ENCODE measurements around the gene EXOC4. TPM values are rescaled to one million over a fixed set of nuclear protein-coding genes. Genes with fewer than 3 reads are reported as not detected.

Gene EXOC4
- total and polyA plus RNA-seq, 2 of the 8 experiments (the other 6 are each of a cell fraction or from before 2014, with no cell fraction given) = 27.0 to 67.3 TPM

DNA sequence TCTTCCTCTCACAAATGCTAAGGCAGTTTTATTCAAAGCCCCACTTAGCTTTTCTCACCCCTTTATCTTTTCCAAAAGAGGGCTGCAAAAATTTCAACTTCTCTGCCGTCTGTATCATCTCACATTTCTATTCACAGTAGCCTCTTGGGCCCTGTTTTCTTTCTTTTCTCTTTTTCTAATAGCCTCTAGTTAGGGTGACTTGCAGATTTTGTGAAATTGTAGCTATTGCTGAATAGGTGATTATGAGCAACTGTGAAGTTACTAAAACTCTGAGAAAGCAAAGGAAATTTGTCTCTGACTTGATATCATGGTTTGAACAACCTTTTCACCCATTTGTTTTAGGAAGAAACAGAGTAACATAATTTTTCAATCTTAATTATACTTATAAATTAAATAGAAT, 29.2 kb downstream of the EXOC4 start:
- FAIRE-seq (no peak), DNase-seq (ENCODE audit: low read depth in 1 of 2, low spot score in 2 of 2) (no peak)
- H2BK5ac ChIP-seq (ENCODE audit: low read depth, low read length) = no peak overlapping the region
- peaks cover 0 to 16% (median 5%) of the 10 kb centered on the region in 4 experiments; a peak in 3 of 8 replicates for H3K36me3 ChIP-seq (ENCODE audit: control insufficient read depth in 2 of 4, insufficient read depth in 4 of 4, low read length in 3 of 4)
- no peak overlapping the region for H3K23ac ChIP-seq (ENCODE audit: insufficient read length)
- H2BK15ac ChIP-seq (ENCODE audit: low read length) = no peak overlapping the region
- no peak overlapping the region for H2AK5ac ChIP-seq (ENCODE audit: low read depth, low read length)
- no peak overlapping the region for H4K91ac ChIP-seq (replicated peaks; ENCODE audit: insufficient read length, low read length)
- no peak overlapping the region for H3K18ac ChIP-seq (ENCODE audit: extremely low read depth, low read length)
- H3K4me1 ChIP-seq (replicated peaks in 1 of 4; ENCODE audit: control insufficient read depth in 3 of 4, insufficient read depth in 4 of 4, low read length in 3 of 4) = no peaks in the 10 kb centered on the region
- H3K14ac ChIP-seq (ENCODE audit: insufficient read length) = no peak overlapping the region
- H2BK120ac ChIP-seq (replicated peaks; ENCODE audit: low read depth, low read length) = no peak overlapping the region
- H2AFZ ChIP-seq (ENCODE audit: low read length) = no peak overlapping the region
- H3K23me2 ChIP-seq (ENCODE audit: low read depth, low read length) = no peaks in the 10 kb centered on the region
- H3K79me1 ChIP-seq (ENCODE audit: low read depth, low read length) = peaks cover 3% of the 10 kb centered on the region
- ChIA-PET CTCF (ENCODE audit: partially characterized antibody) (no interaction called here), POLR2A (ENCODE audit: partially characterized antibody) (interaction anchor here (0.6 kb wide), 1 partner anchor 148 kb away, joined by 3 read pairs; no protein-coding TSS in a partner anchor)
- no peak overlapping the region for H2BK20ac ChIP-seq (ENCODE audit: low read length)
- H3K4me2 ChIP-seq (ENCODE audit: insufficient read depth in 1 of 2, low read depth in 2 of 2, low read length in 2 of 2) = no peak overlapping the region
- H3K4me3 ChIP-seq (ENCODE audit: extremely low read depth in 1 of 4, insufficient read depth in 2 of 4, low read depth in 3 of 4, low read length in 4 of 4) = no peak overlapping the region
- H4K5ac ChIP-seq (ENCODE audit: insufficient read length, low read depth, low read length) = no peak overlapping the region
- no peak overlapping the region for H3K9ac ChIP-seq (replicated peaks in 1 of 4; ENCODE audit: extremely low read depth in 1 of 4, low read depth in 3 of 4, low read length in 3 of 4)
- H3K56ac ChIP-seq (replicated peaks; ENCODE audit: insufficient read length, low read depth, low read length) = no peak overlapping the region
- no peaks in the 10 kb centered on the region for H3K27me3 ChIP-seq (replicated peaks in 1 of 4; ENCODE audit: control insufficient read depth in 3 of 4, extremely low read depth in 1 of 4, insufficient read depth in 3 of 4, low read length in 3 of 4)
- H2BK12ac ChIP-seq (ENCODE audit: low read depth, low read length) = no peak overlapping the region
- H4K8ac ChIP-seq (ENCODE audit: extremely low read depth, insufficient read depth, low read length) = no peak overlapping the region
- WGBS, 2 experiments (ENCODE audit: extremely low coverage in 1 of 2, insufficient coverage in 1 of 2, insufficient read length in 1 of 2, insufficient replicate concordance in 2 of 2, low coverage in 1 of 2, low lambda C conversion rate in 2 of 2, missing lambda C conversion rate in 1 of 2) = 100% methylated on average over 1 of the region's 1 CpG; no CpG with 5 or more reads in 1 of the 2 experiments
- H3K79me2 ChIP-seq (ENCODE audit: control insufficient read depth in 1 of 2, insufficient read depth in 2 of 2, low read length in 2 of 2) = peaks cover 3 to 14% of the 10 kb centered on the region in 2 experiments; a peak in 3 of 4 replicates
- H3K27ac ChIP-seq (ENCODE audit: low read depth, low read length) = no peak overlapping the region
- H3K4ac ChIP-seq (replicated peaks; ENCODE audit: insufficient read length, low read depth, low read length) = no peak overlapping the region
- H3K9me3 ChIP-seq (ENCODE audit: insufficient read depth in 2 of 2, low read depth in 1 of 2, low read length in 1 of 2) = no peaks in the 10 kb centered on the region
- H4K20me1 ChIP-seq (replicated peaks in 1 of 2; ENCODE audit: control insufficient read depth in 1 of 2, insufficient read depth in 2 of 2, low read length in 2 of 2) = peaks cover 2 to 3% of the 10 kb centered on the region in 2 experiments
- TF ChIP-seq TEAD4 (IDR thresholded peaks at IDR 0.05; ENCODE audit: low read depth, low read length) (no peak), PHF8 (conservative IDR thresholded peaks at IDR 0.05; ENCODE audit: low read depth, low read length) (no peak)
